Gastroesophageal sphincter (tissue), 4 donors: Measurements from ENCODE around the gene PHF21B. TPM values are rescaled to one million over a fixed set of nuclear protein-coding genes. Genes with fewer than 3 reads are reported as not detected.

Experiments
- ATAC-seq: fragments of 150-250 bp; one replicate; pipeline ENCODE4 v1.9.1; 2016; ENCODE audit warnings: mild to moderate bottlenecking, moderate library complexity
- H3K27ac ChIP-seq, 4 donors: fragments of 200-600 bp; sonication (generic) in 3 of 4; 1 replicate in 3 of 4; 2 replicates in 1 of 4; pipeline ENCODE4 v1.5.1; 2016 to 2019
- H3K27me3 ChIP-seq: fragments of 200-600 bp; sonication (generic); one replicate; pipeline ENCODE4 v1.5.1; 2019
- H3K36me3 ChIP-seq, 2 donors: fragments of 200-600 bp; sonication (generic); one replicate each; pipeline ENCODE4 v1.5.1; 2019; ENCODE audit warnings: control low read depth in 1 of 2
- H3K4me1 ChIP-seq, 3 donors: fragments of 200-600 bp; sonication (generic); 1 replicate in 2 of 3; 2 replicates in 1 of 3; pipeline ENCODE4 v1.5.1; 2016 to 2019; ENCODE audit warnings: control low read depth in 2 of 3
- H3K4me3 ChIP-seq, 2 donors: fragments of 200-600 bp; sonication (generic); one replicate each; pipeline ENCODE4 v1.5.1; 2019; ENCODE audit warnings: mild to moderate bottlenecking in 1 of 2, moderate library complexity in 1 of 2
- H3K9me3 ChIP-seq, 3 donors: fragments of 200-600 bp; sonication (generic); one replicate each; pipeline ENCODE4 v1.5.1; 2017 to 2019; ENCODE audit warnings: control low read depth in 2 of 3
- CTCF ChIP-seq, 4 experiments: fragments of 200-600 bp in 2 of 4; fragments of 450-650 bp in 2 of 4; sonication (generic) in 1 of 4; IDR thresholded peaks; one replicate each; pipeline ENCODE4 v1.5.1; 2017 to 2019; ENCODE audit warnings: antibody characterized with exemption in 4 of 4, mild to moderate bottlenecking in 2 of 4, moderate library complexity in 2 of 4
- EP300 ChIP-seq: sonication (generic); formaldehyde crosslinking; IDR thresholded peaks from one replicate; pipeline ENCODE4 v1.6.1; 2017; ENCODE audit warnings: antibody characterized with exemption, mild to moderate bottlenecking
- POLR2A ChIP-seq, 2 donors: fragments of 450-650 bp; IDR thresholded peaks; one replicate each; pipeline ENCODE4 v1.6.1; 2017; ENCODE audit warnings: antibody characterized with exemption in 2 of 2, mild to moderate bottlenecking in 2 of 2, moderate library complexity in 1 of 2
- POLR2AphosphoS5 ChIP-seq: sonication (generic); formaldehyde crosslinking; IDR thresholded peaks from one replicate; pipeline ENCODE4 v1.6.1; 2017; ENCODE audit warnings: antibody characterized with exemption
- WGBS, 2 donors: methylation state at CpG; one replicate each; pipeline ENCODE4 v1.1.5; 2018; ENCODE audit warnings: low coverage in 1 of 2; 5-methylcytosine and 5-hydroxymethylcytosine counted together
- total RNA-seq, 4 donors: library from RNA; depleted of rRNA; stranded (reverse); fragments of >200 nt; gene quantifications; one replicate each; pipeline ENCODE4 v1.1.0, GENCODE V29; 2016

Gene PHF21B
- total RNA-seq, 4 donors from 2014 or later, result 0.31 to 5.1 (median 1.4) TPM

DNA sequence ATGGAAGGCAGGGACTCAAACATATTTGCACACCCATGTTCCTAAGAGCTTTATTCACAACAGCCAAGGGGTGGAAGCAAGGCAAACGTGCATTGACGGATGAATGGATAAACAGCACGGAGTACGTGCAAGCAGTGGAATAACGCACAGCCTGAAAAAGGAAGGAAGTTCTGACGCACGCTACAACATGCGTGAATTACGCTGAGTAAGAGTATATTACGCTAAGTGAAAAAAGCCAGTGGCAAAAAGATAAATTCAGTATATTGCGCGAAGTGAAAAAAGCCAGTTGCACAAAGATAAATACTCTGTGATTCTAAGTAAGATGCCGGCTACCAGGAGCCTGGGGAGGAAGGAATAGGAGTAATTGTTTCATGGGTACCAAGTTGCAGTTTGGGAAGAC, 19.5 kb downstream of the PHF21B start:
- peaks cover 9% of the 10 kb centered on the region for H3K27me3 ChIP-seq
- H3K36me3 ChIP-seq, result no peaks in the 10 kb centered on the region
- no peaks in the 10 kb centered on the region for H3K9me3 ChIP-seq
- no peak overlapping the region for H3K4me3 ChIP-seq
- no peaks in the 10 kb centered on the region for H3K4me1 ChIP-seq
- H3K27ac ChIP-seq, result no peak overlapping the region
- whole genome bisulfite sequencing, 2 donors, result 88 to 96% methylated on average over 9 to 13 of the region's 13 CpGs
- ATAC-seq, result no peak
- TF ChIP-seq CTCF (IDR thresholded peaks at IDR 0.05) (no peak), POLR2A (IDR thresholded peaks at IDR 0.05) (no peak), POLR2AphosphoS5 (no peak), EP300 (no peak)

GRCh38 chr22:44988671-44989070, 21.1 kb downstream of the PHF21B start:
- Histone ChIP-seq H3K27me3 (peaks cover 4% of the 10 kb centered on the region), H3K9me3 (no peaks in the 10 kb centered on the region), H3K4me3 (no peak overlapping the region), H3K27ac (no peak overlapping the region), H3K36me3 (no peaks in the 10 kb centered on the region), H3K4me1 (no peaks in the 10 kb centered on the region)
- ATAC-seq, result no peak
- TF ChIP-seq EP300, result no peak
- no peak for TF ChIP-seq CTCF (IDR thresholded peaks at IDR 0.05)
- TF ChIP-seq POLR2AphosphoS5, result no peak
- no peak for TF ChIP-seq POLR2A (IDR thresholded peaks at IDR 0.05)
- WGBS, 2 donors, result 73 to 100% methylated on average over 1 of the region's 5 CpGs

DNA sequence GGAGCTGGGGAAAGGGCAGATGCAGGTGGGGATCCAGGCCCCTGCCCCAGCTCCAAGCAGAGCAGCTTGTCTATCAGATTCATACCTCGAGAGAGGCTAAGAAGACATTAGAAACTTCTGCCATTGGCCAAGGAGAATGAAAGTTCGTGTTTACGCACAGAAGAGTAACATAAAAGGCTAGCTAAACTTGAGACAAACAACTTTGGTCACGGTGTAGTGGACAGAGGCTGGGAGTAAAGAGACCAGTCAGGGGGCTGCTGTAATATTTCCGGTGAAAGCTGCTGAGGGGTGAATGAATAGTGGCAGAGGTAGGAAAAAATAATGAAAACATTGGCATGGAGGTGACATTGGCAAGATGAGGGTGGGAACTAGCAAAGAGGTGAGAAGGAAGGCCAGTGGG, 22.9 kb downstream of the PHF21B start:
- no peak overlapping the region for H3K27ac ChIP-seq
- WGBS, 2 donors, result 73% methylated on average over 2 of the region's 5 CpGs; no CpG with 5 or more reads in 1 of the 2 donors
- no peak overlapping the region for H3K4me3 ChIP-seq
- no peak for ATAC-seq
- H3K36me3 ChIP-seq, result no peaks in the 10 kb centered on the region
- peaks cover 8% of the 10 kb centered on the region for H3K27me3 ChIP-seq
- no peaks in the 10 kb centered on the region for H3K4me1 ChIP-seq
- no peaks in the 10 kb centered on the region for H3K9me3 ChIP-seq
- no peak for TF ChIP-seq POLR2AphosphoS5
- no peak for TF ChIP-seq POLR2A (IDR thresholded peaks at IDR 0.05)
- TF ChIP-seq EP300, result no peak

DNA sequence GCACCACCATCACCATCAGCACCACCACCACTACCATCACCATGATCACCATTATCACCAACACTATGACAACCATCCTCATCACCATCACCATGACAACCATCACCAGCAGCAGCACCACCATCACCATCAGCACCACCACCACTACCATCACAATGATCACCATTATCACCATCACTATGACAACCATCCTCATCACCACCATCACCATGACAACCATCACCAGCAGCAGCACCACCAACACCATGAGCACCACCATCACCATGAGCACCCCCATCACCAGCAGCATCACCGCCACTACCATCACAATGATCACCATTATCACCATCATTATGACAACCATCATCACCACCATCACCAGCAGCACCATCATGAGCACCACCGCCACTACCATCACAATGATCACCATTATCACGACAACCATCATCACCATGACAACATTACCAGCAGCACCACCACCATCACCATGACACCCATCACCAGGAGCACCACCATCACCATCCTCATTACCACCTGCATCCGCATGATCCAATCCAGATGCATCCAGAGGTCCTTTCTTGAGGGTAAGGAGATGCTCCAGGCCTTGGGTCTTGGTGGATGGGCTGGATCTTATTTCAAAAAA, 23.8 kb downstream of the PHF21B start:
- no peaks in the 10 kb centered on the region for H3K36me3 ChIP-seq
- WGBS, 2 donors, result 80 to 91% methylated on average over 1 to 4 of the region's 4 CpGs
- H3K4me1 ChIP-seq, result no peaks in the 10 kb centered on the region
- H3K27ac ChIP-seq, result no peak overlapping the region
- TF ChIP-seq EP300, result no peak
- TF ChIP-seq CTCF (IDR thresholded peaks at IDR 0.05), result no peak
- no peak for TF ChIP-seq POLR2AphosphoS5
- no peak for TF ChIP-seq POLR2A (IDR thresholded peaks at IDR 0.05)
- no peaks in the 10 kb centered on the region for H3K9me3 ChIP-seq
- no peak overlapping the region for H3K4me3 ChIP-seq
- no peak for ATAC-seq
- peaks cover 14% of the 10 kb centered on the region for H3K27me3 ChIP-seq

GRCh38 chr22:44983878-44984482, 25.8 kb downstream of the PHF21B start:
- no peaks in the 10 kb centered on the region for H3K36me3 ChIP-seq
- WGBS, 2 donors, result 94 to 100% methylated on average over 2 to 4 of the region's 4 CpGs
- H3K4me3 ChIP-seq, result no peak overlapping the region
- no peaks in the 10 kb centered on the region for H3K9me3 ChIP-seq
- no peak for ATAC-seq
- no peak overlapping the region for H3K27ac ChIP-seq
- H3K27me3 ChIP-seq, result peaks cover 24% of the 10 kb centered on the region
- no peaks in the 10 kb centered on the region for H3K4me1 ChIP-seq
- TF ChIP-seq POLR2A (IDR thresholded peaks at IDR 0.05) (no peak), CTCF (IDR thresholded peaks at IDR 0.05) (no peak), EP300 (no peak), POLR2AphosphoS5 (no peak)
